SW480 (cell line): ENCODE results near the gene TFDP1.
"Not testable (repeated sequence)": the region's sequence is repeated elsewhere in the genome, so short reads cannot be mapped to it uniquely, and the experiment has no call there.

Experiments used
- DNase-seq: peaks from one replicate; pipeline ENCODE4 v3.0.0-alpha.2; 2016; ENCODE audit warnings: low spot score

Gene TFDP1

GRCh38 chr13:113550453-113550852, 34.1 kb upstream of the TFDP1 start:
- no peak for DNase-seq

GRCh38 chr13:113551081-113552000, 33.2 kb upstream of the TFDP1 start:
- DNase-seq, result no peak

- DNase-seq, result no peak
These were observed 32.5 kb upstream of the TFDP1 start for GRCh38 chr13:113552079-113552478.

GRCh38 chr13:113552786-113553434, 31.6 kb upstream of the TFDP1 start:
- no peak for DNase-seq

- DNase-seq, result no peak
These were observed 30.8 kb upstream of the TFDP1 start for GRCh38 chr13:113553511-113554332.

GRCh38 chr13:113554333-113554700, 30.2 kb upstream of the TFDP1 start:
- no peak for DNase-seq

GRCh38 chr13:113555141-113555540, 29.4 kb upstream of the TFDP1 start:
- DNase-seq, result no peak

GRCh38 chr13:113557013-113557412, 27.5 kb upstream of the TFDP1 start:
- no peak for DNase-seq

- DNase-seq, result no peak
These were observed 26.1 kb upstream of the TFDP1 start for GRCh38 chr13:113558461-113558860.

- DNase-seq, result no peak
These were observed 25.5 kb upstream of the TFDP1 start for GRCh38 chr13:113559061-113559460.

GRCh38 chr13:113559901-113560644, 24.5 kb upstream of the TFDP1 start:
- DNase-seq, result no peak

GRCh38 chr13:113560645-113561416, 23.7 kb upstream of the TFDP1 start:
- no peak for DNase-seq

GRCh38 chr13:113561417-113562084, 23.0 kb upstream of the TFDP1 start:
- no peak for DNase-seq

- DNase-seq, result peak; percentile 73
These were observed 22.3 kb upstream of the TFDP1 start for GRCh38 chr13:113562085-113562749.

- DNase-seq, result no peak
These were observed 21.7 kb upstream of the TFDP1 start for GRCh38 chr13:113562844-113563243.

- DNase-seq, result not testable (repeated sequence)
These were observed 21.0 kb upstream of the TFDP1 start for GRCh38 chr13:113563511-113563910.

GRCh38 chr13:113564331-113565023, 20.1 kb upstream of the TFDP1 start:
- DNase-seq, result no peak

GRCh38 chr13:113565526-113566226, 18.9 kb upstream of the TFDP1 start:
- no peak for DNase-seq

- no peak for DNase-seq
These were observed 18.4 kb upstream of the TFDP1 start for GRCh38 chr13:113566227-113566561.
